ENCODE measurements around the gene ZNF414.
A peak's percentile ranks its signal among the peaks of the same experiment; 100 is the strongest.

Gene ZNF414

GRCh38 chr19:8506402-8506957 lies 7.5 kb downstream of the ZNF414 start:
- TF ChIP-seq, protein P1, sequence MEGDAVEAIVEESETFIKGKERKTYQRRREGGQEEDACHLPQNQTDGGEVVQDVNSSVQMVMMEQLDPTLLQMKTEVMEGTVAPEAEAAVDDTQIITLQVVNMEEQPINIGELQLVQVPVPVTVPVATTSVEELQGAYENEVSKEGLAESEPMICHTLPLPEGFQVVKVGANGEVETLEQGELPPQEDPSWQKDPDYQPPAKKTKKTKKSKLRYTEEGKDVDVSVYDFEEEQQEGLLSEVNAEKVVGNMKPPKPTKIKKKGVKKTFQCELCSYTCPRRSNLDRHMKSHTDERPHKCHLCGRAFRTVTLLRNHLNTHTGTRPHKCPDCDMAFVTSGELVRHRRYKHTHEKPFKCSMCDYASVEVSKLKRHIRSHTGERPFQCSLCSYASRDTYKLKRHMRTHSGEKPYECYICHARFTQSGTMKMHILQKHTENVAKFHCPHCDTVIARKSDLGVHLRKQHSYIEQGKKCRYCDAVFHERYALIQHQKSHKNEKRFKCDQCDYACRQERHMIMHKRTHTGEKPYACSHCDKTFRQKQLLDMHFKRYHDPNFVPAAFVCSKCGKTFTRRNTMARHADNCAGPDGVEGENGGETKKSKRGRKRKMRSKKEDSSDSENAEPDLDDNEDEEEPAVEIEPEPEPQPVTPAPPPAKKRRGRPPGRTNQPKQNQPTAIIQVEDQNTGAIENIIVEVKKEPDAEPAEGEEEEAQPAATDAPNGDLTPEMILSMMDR (IDR thresholded peaks at IDR 0.05; ENCODE audit: insufficient read depth, low read length, missing control alignments) = no peak
- H3K4me3 ChIP-seq (ENCODE audit: low read depth, low read length) = peak overlapping the region; percentile 64
- POLR2A ChIA-PET = interaction anchor here (0.6 to 1.1 kb wide), 2 partner anchors 8 to 141 kb away, joined by 3 read pairs; partner anchors contain the start of gene ZNF414
- DNase-seq (ENCODE audit: low read depth, low spot score) = no peak
- CTCF ChIA-PET = interaction anchor here (0.8 to 8.4 kb wide), 28 partner anchors 8 to 240 kb away, joined by 3 to 86 read pairs (median 4); partner anchors contain the start of genes MARCHF2 and ZNF414

DNA sequence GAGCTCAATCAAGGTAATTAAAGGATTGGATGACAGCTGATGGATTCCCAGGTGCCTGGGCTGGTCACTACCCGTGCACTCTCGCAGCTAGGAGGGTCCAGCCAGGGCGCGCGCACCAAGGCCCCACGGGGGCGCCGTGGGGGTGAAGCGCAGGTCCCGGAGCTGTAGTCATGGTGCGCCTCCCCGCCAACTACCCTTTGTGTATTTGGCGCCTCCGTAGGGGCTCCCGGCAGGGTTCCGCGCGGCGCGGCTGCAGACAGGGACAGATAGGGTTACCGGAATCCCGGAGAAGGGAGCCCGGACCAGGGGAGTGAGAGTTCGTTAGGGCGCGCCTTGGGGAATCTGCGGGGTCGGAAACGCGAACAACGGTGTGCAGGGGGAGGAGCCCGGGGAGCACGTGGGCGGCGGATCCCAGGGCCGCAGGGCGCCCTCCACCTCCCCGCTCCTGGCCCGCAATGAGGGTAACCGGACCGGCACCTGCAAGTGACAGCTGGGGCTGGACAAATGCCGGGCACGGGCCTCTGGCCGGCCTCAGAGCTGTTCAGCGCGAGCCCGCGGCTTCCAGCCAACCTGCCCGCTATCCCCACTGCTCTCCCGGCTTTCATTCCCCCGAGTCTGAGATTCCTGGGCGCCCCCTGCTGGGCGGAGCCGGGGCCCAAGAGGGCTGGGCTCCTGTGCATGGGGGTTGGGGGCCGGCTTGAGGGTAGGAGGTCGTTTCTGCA lies 8.1 kb downstream of the ZNF414 start:
- ChIA-PET POLR2A (interaction anchor here (1.1 kb wide), 1 partner anchor 8 kb away, joined by 3 read pairs; the partner anchor contains the start of gene ZNF414), CTCF (interaction anchor here (0.6 to 8.4 kb wide), 37 partner anchors 8 to 239 kb away, joined by 3 to 86 read pairs (median 4); partner anchors contain the start of genes MARCHF2, MYO1F and ZNF414)
- peak overlapping the region; percentile 64 for H3K4me3 ChIP-seq (ENCODE audit: low read depth, low read length)
- TF ChIP-seq, protein P1 (IDR thresholded peaks at IDR 0.05; ENCODE audit: insufficient read depth, low read length, missing control alignments) = peak; percentile 87
- no peak for DNase-seq (ENCODE audit: low read depth, low spot score)

GRCh38 chr19:8504919-8505318 lies 9.0 kb downstream of the ZNF414 start:
- no peak for DNase-seq (ENCODE audit: low read depth, low spot score)
- H3K4me3 ChIP-seq (ENCODE audit: low read depth, low read length) = no peak overlapping the region
- CTCF ChIA-PET = interaction anchor here (0.6 to 8.4 kb wide), 20 partner anchors 9 to 238 kb away, joined by 3 to 86 read pairs (median 5); partner anchors contain the start of genes MARCHF2 and MYO1F
- TF ChIP-seq, protein P1 (IDR thresholded peaks at IDR 0.05; ENCODE audit: insufficient read depth, low read length, missing control alignments) = no peak
- POLR2A ChIA-PET = no interaction called here

GRCh38 chr19:8504171-8504570 lies 9.8 kb downstream of the ZNF414 start:
- no peak for DNase-seq (ENCODE audit: low read depth, low spot score)
- POLR2A ChIA-PET = no interaction called here
- TF ChIP-seq, protein P1 (IDR thresholded peaks at IDR 0.05; ENCODE audit: insufficient read depth, low read length, missing control alignments) = no peak
- CTCF ChIA-PET = interaction anchor here (0.6 to 8.4 kb wide), 6 partner anchors 9 to 156 kb away, joined by 3 to 86 read pairs (median 7); no protein-coding TSS in a partner anchor
- no peak overlapping the region for H3K4me3 ChIP-seq (ENCODE audit: low read depth, low read length)

GRCh38 chr19:8503510-8503909 lies 10.5 kb downstream of the ZNF414 start:
- CTCF ChIA-PET = interaction anchor here (1.0 to 8.4 kb wide), 4 partner anchors 14 to 150 kb away, joined by 3 to 86 read pairs (median 4); no protein-coding TSS in a partner anchor
- POLR2A ChIA-PET = no interaction called here
- TF ChIP-seq, protein P1 (IDR thresholded peaks at IDR 0.05; ENCODE audit: insufficient read depth, low read length, missing control alignments) = no peak
- no peak overlapping the region for H3K4me3 ChIP-seq (ENCODE audit: low read depth, low read length)
- no peak for DNase-seq (ENCODE audit: low read depth, low spot score)

DNA sequence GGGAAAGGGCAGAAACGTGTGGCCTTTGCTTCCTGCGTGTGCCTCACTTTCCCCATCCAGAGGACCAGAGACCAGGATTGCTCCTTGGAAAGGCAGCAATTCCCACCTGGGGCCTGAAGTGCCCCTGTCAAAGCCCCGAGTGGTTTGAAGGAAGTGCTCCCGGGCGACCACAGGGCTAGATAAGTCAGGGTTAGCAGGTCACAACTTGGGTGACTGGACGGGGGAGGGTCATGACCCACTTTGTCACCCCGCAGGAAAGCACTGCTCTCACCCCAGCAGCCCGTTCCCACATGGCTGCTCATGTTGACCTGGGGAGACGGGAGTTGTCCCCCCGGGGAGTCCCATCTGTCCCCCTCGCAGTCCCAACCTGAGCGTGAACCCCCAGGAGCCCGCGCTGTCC lies 12.0 kb downstream of the ZNF414 start:
- CTCF ChIA-PET = no interaction called here
- no peak overlapping the region for H3K4me3 ChIP-seq (ENCODE audit: low read depth, low read length)
- TF ChIP-seq, protein P1 (IDR thresholded peaks at IDR 0.05; ENCODE audit: insufficient read depth, low read length, missing control alignments) = no peak
- no peak for DNase-seq (ENCODE audit: low read depth, low spot score)
- POLR2A ChIA-PET = no interaction called here
